ENCODE measurements around the gene DHTKD1.
"Not testable (repeated sequence)": the region's sequence is repeated elsewhere in the genome, so short reads cannot be mapped to it uniquely, and the experiment has no call there.

The DHTKD1 gene

GRCh38 chr10:12081879-12082557, 13.3 kb downstream of the DHTKD1 start:
- in situ Hi-C loops (cut with MboI; ENCODE audit: low sequenced_read_pairs, unreplicated experiment): no loop called here
- no peak for DNase-seq (ENCODE audit: low spot score)
- TF ChIP-seq, protein P1, sequence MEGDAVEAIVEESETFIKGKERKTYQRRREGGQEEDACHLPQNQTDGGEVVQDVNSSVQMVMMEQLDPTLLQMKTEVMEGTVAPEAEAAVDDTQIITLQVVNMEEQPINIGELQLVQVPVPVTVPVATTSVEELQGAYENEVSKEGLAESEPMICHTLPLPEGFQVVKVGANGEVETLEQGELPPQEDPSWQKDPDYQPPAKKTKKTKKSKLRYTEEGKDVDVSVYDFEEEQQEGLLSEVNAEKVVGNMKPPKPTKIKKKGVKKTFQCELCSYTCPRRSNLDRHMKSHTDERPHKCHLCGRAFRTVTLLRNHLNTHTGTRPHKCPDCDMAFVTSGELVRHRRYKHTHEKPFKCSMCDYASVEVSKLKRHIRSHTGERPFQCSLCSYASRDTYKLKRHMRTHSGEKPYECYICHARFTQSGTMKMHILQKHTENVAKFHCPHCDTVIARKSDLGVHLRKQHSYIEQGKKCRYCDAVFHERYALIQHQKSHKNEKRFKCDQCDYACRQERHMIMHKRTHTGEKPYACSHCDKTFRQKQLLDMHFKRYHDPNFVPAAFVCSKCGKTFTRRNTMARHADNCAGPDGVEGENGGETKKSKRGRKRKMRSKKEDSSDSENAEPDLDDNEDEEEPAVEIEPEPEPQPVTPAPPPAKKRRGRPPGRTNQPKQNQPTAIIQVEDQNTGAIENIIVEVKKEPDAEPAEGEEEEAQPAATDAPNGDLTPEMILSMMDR (IDR thresholded peaks at IDR 0.05; ENCODE audit: borderline replicate concordance, control extremely low read depth, extremely low read depth, insufficient read depth, missing control alignments): no peak

DNA sequence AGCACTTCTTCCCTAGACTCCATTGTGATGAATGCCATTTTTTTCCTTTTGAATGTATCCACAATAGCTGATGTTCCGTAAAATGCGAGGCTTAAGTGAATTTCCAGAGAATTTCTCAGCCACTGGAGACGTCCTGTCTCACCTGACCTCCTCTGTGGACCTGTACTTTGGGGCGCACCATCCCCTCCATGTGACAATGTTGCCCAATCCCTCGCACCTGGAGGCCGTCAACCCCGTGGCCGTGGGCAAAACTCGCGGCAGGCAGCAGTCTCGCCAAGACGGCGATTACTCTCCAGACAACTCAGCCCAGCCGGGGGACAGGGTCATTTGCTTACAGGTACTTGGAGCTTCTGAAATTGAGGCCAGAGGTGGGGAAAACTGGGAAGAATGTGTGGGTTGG, 20.2 kb downstream of the DHTKD1 start:
- TF ChIP-seq, protein P1 (IDR thresholded peaks at IDR 0.05; ENCODE audit: borderline replicate concordance, control extremely low read depth, extremely low read depth, insufficient read depth, missing control alignments): no peak
- in situ Hi-C loops (cut with MboI; ENCODE audit: low sequenced_read_pairs, unreplicated experiment): no loop called here
- no peak for DNase-seq (ENCODE audit: low spot score)

- TF ChIP-seq, protein P1 (IDR thresholded peaks at IDR 0.05; ENCODE audit: borderline replicate concordance, control extremely low read depth, extremely low read depth, insufficient read depth, missing control alignments): no peak
- in situ Hi-C loops (cut with MboI; ENCODE audit: low sequenced_read_pairs, unreplicated experiment): no loop called here
- DNase-seq (ENCODE audit: low spot score): no peak
These were observed 22.7 kb downstream of the DHTKD1 start for GRCh38 chr10:12091421-12091820.

DNA sequence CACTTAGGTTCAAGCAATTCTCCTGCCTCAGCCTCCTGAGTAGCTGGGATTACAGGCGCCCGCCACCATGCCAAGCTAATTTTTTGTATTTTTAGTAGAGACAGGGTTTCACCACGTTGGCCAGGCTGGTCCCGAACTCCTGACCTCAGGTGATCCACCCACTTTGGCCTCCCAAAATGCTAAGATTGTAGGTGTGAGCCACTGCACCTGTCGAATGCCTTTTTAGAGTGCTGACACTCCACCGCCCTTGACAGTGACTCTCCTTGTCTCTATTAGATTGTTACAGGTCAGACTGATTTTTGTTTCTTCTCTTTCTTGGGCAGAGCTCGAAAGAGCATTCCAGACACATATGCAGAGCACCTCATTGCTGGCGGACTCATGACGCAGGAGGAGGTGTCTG, 28.6 kb downstream of the DHTKD1 start:
- in situ Hi-C loops (cut with MboI; ENCODE audit: low sequenced_read_pairs, unreplicated experiment); DNase-seq (ENCODE audit: low spot score): not testable (repeated sequence)

DNA sequence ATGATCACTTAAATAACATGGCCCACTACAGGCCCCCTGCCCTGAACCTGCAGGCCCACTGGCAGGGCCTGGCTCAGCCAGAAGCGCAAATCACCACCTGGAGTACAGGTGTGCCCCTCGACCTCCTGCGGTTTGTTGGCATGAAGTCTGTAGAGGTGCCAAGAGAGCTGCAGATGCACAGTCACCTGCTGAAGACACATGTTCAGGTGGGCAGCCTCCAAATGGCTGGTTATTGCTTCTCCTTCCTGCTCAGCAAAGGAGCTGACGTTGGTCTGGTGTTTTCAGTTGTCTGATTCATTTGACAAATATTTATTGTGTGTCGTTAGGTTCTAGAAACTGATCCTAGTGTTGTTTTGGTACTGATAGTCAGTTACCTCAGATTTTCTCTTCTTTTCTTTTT, 29.0 kb downstream of the DHTKD1 start:
- in situ Hi-C loops (cut with MboI; ENCODE audit: low sequenced_read_pairs, unreplicated experiment): no loop called here
- DNase-seq (ENCODE audit: low spot score): no peak
- TF ChIP-seq, protein P1 (IDR thresholded peaks at IDR 0.05; ENCODE audit: borderline replicate concordance, control extremely low read depth, extremely low read depth, insufficient read depth, missing control alignments): no peak

- no peak for DNase-seq (ENCODE audit: low spot score)
- in situ Hi-C loops (cut with MboI; ENCODE audit: low sequenced_read_pairs, unreplicated experiment): no loop called here
- TF ChIP-seq, protein P1 (IDR thresholded peaks at IDR 0.05; ENCODE audit: borderline replicate concordance, control extremely low read depth, extremely low read depth, insufficient read depth, missing control alignments): no peak
These were observed 30.2 kb downstream of the DHTKD1 start for GRCh38 chr10:12098966-12099365.

DNA sequence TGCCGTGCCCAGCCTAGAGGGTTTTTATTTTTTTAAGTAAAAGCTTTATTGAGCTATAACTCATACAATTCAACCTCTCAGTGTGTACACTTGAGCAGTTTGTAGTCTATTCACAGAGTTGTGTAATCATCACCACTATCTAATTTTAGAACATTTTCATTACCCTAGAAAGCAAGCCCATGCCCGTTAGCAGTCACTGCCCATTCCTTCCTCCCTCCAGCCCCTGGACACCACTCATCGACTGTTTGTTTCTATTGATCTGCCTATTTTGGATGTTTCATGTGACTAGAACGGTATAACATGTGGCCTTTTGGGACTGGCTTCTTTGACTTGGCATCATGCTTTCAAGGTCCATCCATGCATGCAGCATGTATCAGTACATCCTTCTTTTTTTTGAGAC, 35.0 kb downstream of the DHTKD1 start:
- TF ChIP-seq, protein P1 (IDR thresholded peaks at IDR 0.05; ENCODE audit: borderline replicate concordance, control extremely low read depth, extremely low read depth, insufficient read depth, missing control alignments): no peak
- in situ Hi-C loops (cut with MboI; ENCODE audit: low sequenced_read_pairs, unreplicated experiment): no loop called here
- DNase-seq (ENCODE audit: low spot score): no peak
